Kidney epithelial cell (primary cell): Measurements from ENCODE around the gene NPAT. TPM values are rescaled to one million over a fixed set of nuclear protein-coding genes. Genes with fewer than 3 reads are reported as not detected.

Source experiments
- DNase-seq: peaks from one replicate; pipeline ENCODE4 v3.0.0-alpha.2; 2010; ENCODE audit warnings: low read depth
- H3K27me3 ChIP-seq: 2 replicates; pipeline ENCODE4 v1.6.0; 2011; ENCODE audit warnings: low read length; ENCODE audit not compliant: control insufficient read depth, insufficient read depth
- H3K36me3 ChIP-seq: 2 replicates; pipeline ENCODE4 v1.5.1; 2011; ENCODE audit warnings: low read length; ENCODE audit not compliant: control insufficient read depth, insufficient read depth
- H3K4me3 ChIP-seq: 2 replicates; pipeline ENCODE4 v1.5.1; 2011; ENCODE audit warnings: low read depth, mild to moderate bottlenecking, control low read depth, low read length
- total RNA-seq: library from RNA; depleted of rRNA; stranded (reverse); fragments of >200 nt; gene quantifications from 2 replicates; pipeline ENCODE4 v1.2.3, GENCODE V29; 2015
- TF ChIP-seq, protein P1 (sequence below): IDR thresholded peaks from 2 replicates; pipeline ENCODE4 v1.5.1; 2011; ENCODE audit warnings: mild to moderate bottlenecking, moderate library complexity, low read length, control low read depth, inconsistent platforms; ENCODE audit not compliant: insufficient read depth, poor library complexity, severe bottlenecking

Gene NPAT
- total RNA-seq, 1 donor from 2014 or later: 10.3 TPM

- Histone ChIP-seq H3K36me3 (peaks cover 1% of the 10 kb centered on the region), H3K4me3 (no peak overlapping the region), H3K27me3 (no peaks in the 10 kb centered on the region)
- TF ChIP-seq, protein P1, sequence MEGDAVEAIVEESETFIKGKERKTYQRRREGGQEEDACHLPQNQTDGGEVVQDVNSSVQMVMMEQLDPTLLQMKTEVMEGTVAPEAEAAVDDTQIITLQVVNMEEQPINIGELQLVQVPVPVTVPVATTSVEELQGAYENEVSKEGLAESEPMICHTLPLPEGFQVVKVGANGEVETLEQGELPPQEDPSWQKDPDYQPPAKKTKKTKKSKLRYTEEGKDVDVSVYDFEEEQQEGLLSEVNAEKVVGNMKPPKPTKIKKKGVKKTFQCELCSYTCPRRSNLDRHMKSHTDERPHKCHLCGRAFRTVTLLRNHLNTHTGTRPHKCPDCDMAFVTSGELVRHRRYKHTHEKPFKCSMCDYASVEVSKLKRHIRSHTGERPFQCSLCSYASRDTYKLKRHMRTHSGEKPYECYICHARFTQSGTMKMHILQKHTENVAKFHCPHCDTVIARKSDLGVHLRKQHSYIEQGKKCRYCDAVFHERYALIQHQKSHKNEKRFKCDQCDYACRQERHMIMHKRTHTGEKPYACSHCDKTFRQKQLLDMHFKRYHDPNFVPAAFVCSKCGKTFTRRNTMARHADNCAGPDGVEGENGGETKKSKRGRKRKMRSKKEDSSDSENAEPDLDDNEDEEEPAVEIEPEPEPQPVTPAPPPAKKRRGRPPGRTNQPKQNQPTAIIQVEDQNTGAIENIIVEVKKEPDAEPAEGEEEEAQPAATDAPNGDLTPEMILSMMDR: no peak
- DNase-seq: no peak
Measured at GRCh38 chr11:108241330-108242037, 19.0 kb upstream of the NPAT start.

DNA sequence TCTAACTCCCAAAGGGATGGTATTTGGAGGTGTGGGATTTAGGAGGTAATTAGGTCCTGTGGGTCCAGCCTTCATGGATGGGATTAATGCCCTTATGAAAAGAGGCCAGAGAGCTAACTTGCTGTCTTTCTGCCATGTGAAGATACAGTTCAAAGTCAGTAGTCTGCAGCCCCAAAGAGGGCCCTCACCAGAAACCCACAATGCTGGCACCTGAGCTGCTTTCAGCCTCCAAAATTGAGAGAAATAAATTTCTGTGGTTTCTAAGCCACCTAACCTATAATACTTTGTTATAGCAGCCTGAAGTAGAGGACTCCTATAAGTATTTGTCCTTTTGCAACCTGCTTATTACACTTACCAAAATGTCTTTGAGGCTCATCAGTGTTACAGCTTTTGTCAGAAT lies 16.6 kb upstream of the NPAT start:
- Histone ChIP-seq H3K4me3 (no peak overlapping the region), H3K27me3 (no peaks in the 10 kb centered on the region), H3K36me3 (peaks cover 1% of the 10 kb centered on the region)
- TF ChIP-seq, protein P1: no peak
- no peak for DNase-seq

DNA sequence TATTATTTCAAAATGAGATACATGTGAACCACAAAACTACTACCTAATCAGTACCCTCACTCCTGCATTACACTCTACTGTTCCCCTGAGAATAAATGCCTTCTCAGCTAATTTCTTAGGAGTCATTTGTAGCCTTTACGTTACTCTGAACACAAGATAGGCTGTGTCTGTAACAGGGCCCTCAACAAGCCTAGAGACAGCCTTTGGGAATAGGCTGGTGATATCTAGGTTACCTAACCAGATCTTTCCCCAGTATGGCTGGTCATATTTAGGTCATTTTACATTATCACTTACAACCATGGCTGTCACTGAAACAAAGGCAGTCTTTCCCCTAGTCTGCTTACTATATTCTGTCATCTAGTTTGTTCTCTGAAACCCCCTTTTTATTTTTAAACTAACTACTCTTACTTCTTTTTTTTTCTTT lies 14.6 kb upstream of the NPAT start:
- Histone ChIP-seq H3K36me3 (peaks cover 1% of the 10 kb centered on the region), H3K4me3 (no peak overlapping the region), H3K27me3 (no peaks in the 10 kb centered on the region)
- TF ChIP-seq, protein P1: no peak
- no peak for DNase-seq

DNA sequence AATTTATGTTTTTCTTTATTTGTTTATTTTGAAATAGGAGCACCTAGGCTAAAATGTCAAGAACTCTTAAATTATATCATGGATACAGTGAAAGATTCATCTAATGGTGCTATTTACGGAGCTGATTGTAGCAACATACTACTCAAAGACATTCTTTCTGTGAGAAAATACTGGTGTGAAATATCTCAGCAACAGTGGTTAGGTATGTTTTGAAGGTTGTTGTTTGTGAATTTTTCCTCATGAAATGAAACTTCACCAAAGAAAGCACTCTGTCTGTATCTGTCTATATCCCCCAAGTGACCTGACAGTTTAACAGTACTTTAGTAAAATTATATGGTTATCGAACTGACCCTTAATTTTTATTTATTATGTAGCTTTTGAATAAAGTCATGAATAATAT lies 13.2 kb upstream of the NPAT start:
- no peak for DNase-seq
- H3K36me3 ChIP-seq: peaks cover 1% of the 10 kb centered on the region
- TF ChIP-seq, protein P1: no peak
- H3K4me3 ChIP-seq: no peak overlapping the region
- no peaks in the 10 kb centered on the region for H3K27me3 ChIP-seq

DNA sequence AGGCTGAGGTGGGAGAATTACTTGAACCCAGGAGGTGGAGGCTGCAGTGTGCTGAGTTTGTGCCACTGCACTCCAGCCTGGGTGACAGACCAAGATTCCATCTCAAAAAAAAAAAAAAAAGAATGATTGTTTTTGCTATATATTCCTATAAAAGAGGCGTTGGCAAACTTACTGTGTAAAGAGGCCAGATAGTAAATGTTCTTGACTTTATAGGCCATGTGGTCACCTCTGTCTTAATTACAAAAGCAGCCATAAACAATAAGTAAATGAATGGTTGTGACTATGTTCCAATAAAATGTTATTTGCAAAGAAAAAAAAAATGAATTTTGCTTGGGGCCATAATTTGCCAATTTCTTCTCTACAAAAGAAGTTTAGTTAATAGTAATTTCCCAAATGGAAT lies 12.8 kb upstream of the NPAT start:
- H3K4me3 ChIP-seq: no peak overlapping the region
- H3K27me3 ChIP-seq: no peaks in the 10 kb centered on the region
- TF ChIP-seq, protein P1: no peak
- H3K36me3 ChIP-seq: peaks cover 1% of the 10 kb centered on the region
- no peak for DNase-seq
